Measurements from ENCODE around the gene HOOK1. TPM values are rescaled to one million over a fixed set of nuclear protein-coding genes. Genes with fewer than 3 reads are reported as not detected.

Gene HOOK1
- total and polyA plus RNA-seq, 2 donors (not counting 3 experiments of a cell fraction or from before 2014, with no cell fraction given), result not detected

DNA sequence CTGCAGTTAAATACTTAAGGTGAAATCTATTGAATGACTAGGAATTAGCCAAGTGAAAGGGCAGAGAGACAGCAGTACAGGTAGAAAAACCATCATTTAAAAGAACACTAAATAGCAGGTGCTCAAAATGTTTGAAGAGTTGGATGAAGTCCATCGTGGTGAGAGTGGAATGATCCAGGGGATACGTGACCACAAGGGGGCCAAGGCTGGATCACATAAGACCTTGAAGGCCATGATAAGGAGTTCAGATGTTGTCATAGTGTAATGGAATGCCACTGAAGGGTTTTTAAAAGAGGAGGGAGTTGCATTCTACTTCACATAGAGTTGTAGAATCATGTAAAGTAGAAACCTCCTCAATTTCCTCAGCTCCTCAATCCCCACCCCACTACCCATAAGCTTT lies 34.8 kb upstream of the HOOK1 start:
- FAIRE-seq, result no peak
- no peak for DNase-seq (ENCODE audit: low read depth, low spot score)
- Histone ChIP-seq H4K20me1 (replicated peaks; ENCODE audit: control insufficient read depth, extremely low read depth, insufficient read depth, low read length) (no peaks in the 10 kb centered on the region), H3K4me2 (ENCODE audit: insufficient read depth, low read length) (no peak overlapping the region), H3K9ac (replicated peaks; ENCODE audit: extremely low read depth, insufficient read depth, low read length) (no peak overlapping the region), H3K27ac (ENCODE audit: insufficient read depth, low read depth, low read length) (no peak overlapping the region), H2AFZ (ENCODE audit: low read depth, low read length) (no peak overlapping the region), H3K4me3 (replicated peaks in 1 of 3; ENCODE audit: insufficient read depth in 1 of 3, low read depth in 1 of 3, low read length in 3 of 3) (no peak overlapping the region), H3K27me3 (ENCODE audit: control insufficient read depth in 2 of 2, insufficient read depth in 2 of 2, low read length in 2 of 2) (no peaks in the 10 kb centered on the region), H3K9me3 (replicated peaks; ENCODE audit: control insufficient read depth, insufficient read depth, low read length) (no peaks in the 10 kb centered on the region), H3K9me1 (replicated peaks; ENCODE audit: control insufficient read depth, extremely low read depth, insufficient read depth, low read length) (no peaks in the 10 kb centered on the region), H3K4me1 (ENCODE audit: control insufficient read depth, extremely low read depth, insufficient read depth, low read length) (peaks cover 10% of the 10 kb centered on the region), H3K79me2 (ENCODE audit: control insufficient read depth, insufficient read depth, low read length) (no peaks in the 10 kb centered on the region), H3K36me3 (ENCODE audit: control insufficient read depth in 2 of 2, extremely low read depth in 1 of 2, insufficient read depth in 2 of 2, low read length in 2 of 2) (no peaks in the 10 kb centered on the region)
- dilution Hi-C loops (cut with MboI; ENCODE audit: extremely low pct_ligation_motif_present, low sequenced_read_pairs) (no loop called here), intact Hi-C loops (cut with micrococcal nuclease) (no loop called here)
- TF ChIP-seq FOS (IDR thresholded peaks at IDR 0.05; ENCODE audit: borderline replicate concordance, insufficient read depth, low read length) (no peak), EZH2 (IDR thresholded peaks at IDR 0.05; ENCODE audit: borderline replicate concordance, low read depth, low read length, severe bottlenecking) (no peak), POLR2AphosphoS5 (IDR thresholded peaks at IDR 0.05; ENCODE audit: insufficient read depth, low read depth, low read length) (no peak), JUN (IDR thresholded peaks at IDR 0.05; ENCODE audit: borderline replicate concordance, insufficient read depth, insufficient read length, low read depth) (no peak)
- TF ChIP-seq, protein P1, sequence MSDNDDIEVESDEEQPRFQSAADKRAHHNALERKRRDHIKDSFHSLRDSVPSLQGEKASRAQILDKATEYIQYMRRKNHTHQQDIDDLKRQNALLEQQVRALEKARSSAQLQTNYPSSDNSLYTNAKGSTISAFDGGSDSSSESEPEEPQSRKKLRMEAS (IDR thresholded peaks at IDR 0.05; ENCODE audit: insufficient read depth, insufficient read length), result no peak
- TF ChIP-seq, protein P2, sequence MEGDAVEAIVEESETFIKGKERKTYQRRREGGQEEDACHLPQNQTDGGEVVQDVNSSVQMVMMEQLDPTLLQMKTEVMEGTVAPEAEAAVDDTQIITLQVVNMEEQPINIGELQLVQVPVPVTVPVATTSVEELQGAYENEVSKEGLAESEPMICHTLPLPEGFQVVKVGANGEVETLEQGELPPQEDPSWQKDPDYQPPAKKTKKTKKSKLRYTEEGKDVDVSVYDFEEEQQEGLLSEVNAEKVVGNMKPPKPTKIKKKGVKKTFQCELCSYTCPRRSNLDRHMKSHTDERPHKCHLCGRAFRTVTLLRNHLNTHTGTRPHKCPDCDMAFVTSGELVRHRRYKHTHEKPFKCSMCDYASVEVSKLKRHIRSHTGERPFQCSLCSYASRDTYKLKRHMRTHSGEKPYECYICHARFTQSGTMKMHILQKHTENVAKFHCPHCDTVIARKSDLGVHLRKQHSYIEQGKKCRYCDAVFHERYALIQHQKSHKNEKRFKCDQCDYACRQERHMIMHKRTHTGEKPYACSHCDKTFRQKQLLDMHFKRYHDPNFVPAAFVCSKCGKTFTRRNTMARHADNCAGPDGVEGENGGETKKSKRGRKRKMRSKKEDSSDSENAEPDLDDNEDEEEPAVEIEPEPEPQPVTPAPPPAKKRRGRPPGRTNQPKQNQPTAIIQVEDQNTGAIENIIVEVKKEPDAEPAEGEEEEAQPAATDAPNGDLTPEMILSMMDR (IDR thresholded peaks at IDR 0.05; ENCODE audit: extremely low read depth in 1 of 2, insufficient read depth in 1 of 2, low read depth in 1 of 2, low read length in 2 of 2), result peak in 1 of 2 donors; percentile 21
- no TSS peak for BruUV-seq (replicated peaks)
- ChIA-PET POLR2A (no interaction called here), CTCF (interaction anchor here (0.6 to 1.4 kb wide), 2 partner anchors 167 to 569 kb away, joined by 3 to 6 read pairs; no protein-coding TSS in a partner anchor)

Measured in endothelial cell of umbilical vein (primary cell).